Measurements from ENCODE around the gene MORF4L1. TPM values are rescaled to one million over a fixed set of nuclear protein-coding genes. Genes with fewer than 3 reads are reported as not detected.

Gene MORF4L1
- total RNA-seq, 2 donors from 2014 or later = 221 to 237 TPM

DNA sequence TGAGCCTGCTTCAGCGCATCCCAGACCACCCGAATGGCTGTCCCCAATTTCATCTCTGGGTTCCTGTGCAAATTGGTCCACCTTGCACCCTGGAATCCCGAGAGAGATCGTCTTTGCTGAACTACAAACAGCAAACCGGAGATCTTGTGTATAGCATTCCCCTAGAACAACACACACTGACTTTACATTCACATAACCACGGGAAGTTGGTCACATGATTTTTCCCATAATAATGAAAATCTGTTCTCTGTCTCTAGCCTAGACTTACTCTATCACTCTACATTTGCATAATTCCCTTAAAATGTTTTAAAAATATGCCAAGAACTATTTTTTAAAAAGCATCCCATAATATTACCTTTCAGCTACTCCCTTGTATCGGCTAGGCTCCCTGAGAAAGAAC lies 37.6 kb downstream of the MORF4L1 start:
- Histone ChIP-seq H3K9me3 (no peaks in the 10 kb centered on the region), H3K27ac (no peak overlapping the region), H3K27me3 (no peaks in the 10 kb centered on the region), H3K4me3 (no peak overlapping the region), H3K36me3 (peaks cover 9% of the 10 kb centered on the region), H3K9ac (ENCODE audit: low read depth in 2 of 2, low read length in 2 of 2) (no peak overlapping the region), H3K4me1 (no peaks in the 10 kb centered on the region)
- TF ChIP-seq, protein P1, sequence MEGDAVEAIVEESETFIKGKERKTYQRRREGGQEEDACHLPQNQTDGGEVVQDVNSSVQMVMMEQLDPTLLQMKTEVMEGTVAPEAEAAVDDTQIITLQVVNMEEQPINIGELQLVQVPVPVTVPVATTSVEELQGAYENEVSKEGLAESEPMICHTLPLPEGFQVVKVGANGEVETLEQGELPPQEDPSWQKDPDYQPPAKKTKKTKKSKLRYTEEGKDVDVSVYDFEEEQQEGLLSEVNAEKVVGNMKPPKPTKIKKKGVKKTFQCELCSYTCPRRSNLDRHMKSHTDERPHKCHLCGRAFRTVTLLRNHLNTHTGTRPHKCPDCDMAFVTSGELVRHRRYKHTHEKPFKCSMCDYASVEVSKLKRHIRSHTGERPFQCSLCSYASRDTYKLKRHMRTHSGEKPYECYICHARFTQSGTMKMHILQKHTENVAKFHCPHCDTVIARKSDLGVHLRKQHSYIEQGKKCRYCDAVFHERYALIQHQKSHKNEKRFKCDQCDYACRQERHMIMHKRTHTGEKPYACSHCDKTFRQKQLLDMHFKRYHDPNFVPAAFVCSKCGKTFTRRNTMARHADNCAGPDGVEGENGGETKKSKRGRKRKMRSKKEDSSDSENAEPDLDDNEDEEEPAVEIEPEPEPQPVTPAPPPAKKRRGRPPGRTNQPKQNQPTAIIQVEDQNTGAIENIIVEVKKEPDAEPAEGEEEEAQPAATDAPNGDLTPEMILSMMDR (IDR thresholded peaks at IDR 0.05) = no peak
- no peak for DNase-seq
- intact Hi-C loops (cut with DNase I) = loop anchor here (5.0 kb wide), 2 partner anchors 72 to 272 kb away; no protein-coding TSS in a partner anchor

DNA sequence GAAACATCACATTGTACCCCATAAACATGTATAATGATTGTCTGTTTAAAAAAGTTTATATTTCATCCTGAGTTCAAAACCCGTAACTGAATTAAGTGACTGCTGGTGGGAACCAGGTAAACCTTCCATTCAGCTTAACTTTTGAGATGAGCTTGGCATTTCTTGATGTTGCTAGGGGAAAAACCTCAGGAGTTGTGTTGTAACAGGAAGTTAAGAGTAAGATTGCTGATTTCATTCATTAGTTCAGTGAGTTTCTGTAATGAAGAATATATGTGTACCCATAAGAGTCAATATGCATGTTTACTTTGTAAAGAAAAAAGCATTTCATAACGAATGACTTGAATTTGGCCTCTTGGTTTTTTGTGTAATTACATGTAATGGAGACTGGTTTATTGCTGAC lies 39.6 kb downstream of the MORF4L1 start:
- TF ChIP-seq, protein P1 (IDR thresholded peaks at IDR 0.05) = no peak
- Histone ChIP-seq H3K27ac (no peak overlapping the region), H3K27me3 (no peaks in the 10 kb centered on the region), H3K9me3 (no peaks in the 10 kb centered on the region), H3K36me3 (peaks cover 9% of the 10 kb centered on the region), H3K9ac (ENCODE audit: low read depth in 2 of 2, low read length in 2 of 2) (no peak overlapping the region), H3K4me1 (no peaks in the 10 kb centered on the region), H3K4me3 (no peak overlapping the region)
- intact Hi-C loops (cut with DNase I) = loop anchor here (5.0 kb wide), 2 partner anchors 70 to 270 kb away; no protein-coding TSS in a partner anchor
- DNase-seq = no peak

DNA sequence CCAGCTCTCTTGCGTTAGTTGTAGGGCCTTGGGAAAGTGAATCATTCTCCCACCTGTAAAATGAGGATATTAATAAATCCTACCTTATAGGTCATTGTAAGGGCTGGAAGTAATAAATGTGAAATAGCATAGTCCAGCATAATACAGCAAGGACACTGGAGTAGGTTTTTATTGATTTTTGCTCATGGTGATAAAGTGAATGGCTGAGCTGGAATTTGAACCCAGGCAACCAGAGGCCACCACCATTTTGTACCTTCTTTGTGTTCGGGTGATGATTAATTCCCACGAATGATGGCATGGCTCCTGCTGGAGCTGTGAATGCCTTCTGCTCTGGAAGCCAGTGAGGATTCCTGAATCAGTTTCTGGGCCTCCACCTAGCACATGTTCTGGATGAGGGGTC lies 40.3 kb downstream of the MORF4L1 start:
- TF ChIP-seq, protein P1 (IDR thresholded peaks at IDR 0.05) = no peak
- Histone ChIP-seq H3K27ac (no peak overlapping the region), H3K27me3 (no peaks in the 10 kb centered on the region), H3K9ac (ENCODE audit: low read depth in 2 of 2, low read length in 2 of 2) (no peak overlapping the region), H3K4me3 (no peak overlapping the region), H3K4me1 (no peaks in the 10 kb centered on the region), H3K9me3 (no peaks in the 10 kb centered on the region), H3K36me3 (peaks cover 7% of the 10 kb centered on the region)
- intact Hi-C loops (cut with DNase I) = loop anchor here (5.0 kb wide), 2 partner anchors 69 to 269 kb away; no protein-coding TSS in a partner anchor
- no peak for DNase-seq

DNA sequence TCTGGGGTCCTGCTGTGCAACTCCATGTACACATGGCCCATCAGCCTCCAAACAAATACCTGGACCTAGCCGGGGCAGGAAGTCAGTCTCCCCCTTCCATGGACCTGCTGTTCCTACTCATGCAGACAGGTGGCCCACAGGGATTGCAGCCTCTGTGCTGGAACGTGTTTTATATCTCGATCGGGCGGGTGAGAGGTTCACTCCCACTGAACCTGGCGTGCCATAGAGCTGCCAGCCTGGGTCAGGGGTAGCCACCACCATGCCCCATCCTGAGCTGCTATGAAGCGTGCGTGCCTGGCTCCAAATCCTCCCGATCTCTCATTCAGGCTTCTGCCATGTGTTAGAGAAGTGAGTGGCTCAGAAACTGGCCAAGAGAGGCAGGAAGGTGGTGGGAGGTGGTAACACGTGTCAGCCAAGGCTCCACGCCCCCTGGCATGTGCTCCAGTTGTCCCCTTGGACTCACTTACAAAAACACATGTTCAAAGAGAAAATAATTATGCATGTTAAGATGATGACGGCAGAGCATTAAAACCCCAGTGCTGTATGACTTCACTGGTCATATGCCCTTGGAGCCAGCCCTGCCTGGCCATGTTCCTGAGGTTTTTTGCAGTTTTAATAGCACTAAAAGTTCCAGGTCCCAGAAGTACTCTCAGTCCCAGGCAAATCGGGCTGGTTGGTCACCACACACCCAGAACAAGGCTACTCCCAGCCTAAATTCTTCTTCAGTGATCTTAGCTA lies 41.5 kb downstream of the MORF4L1 start:
- H3K4me1 ChIP-seq = no peaks in the 10 kb centered on the region
- H3K9ac ChIP-seq (ENCODE audit: low read depth in 2 of 2, low read length in 2 of 2) = no peak overlapping the region
- no peak overlapping the region for H3K27ac ChIP-seq
- H3K9me3 ChIP-seq = no peaks in the 10 kb centered on the region
- no peak overlapping the region for H3K4me3 ChIP-seq
- H3K27me3 ChIP-seq = no peaks in the 10 kb centered on the region
- intact Hi-C loops (cut with DNase I) = loop anchor here (5.0 kb wide), 2 partner anchors 68 to 268 kb away; no protein-coding TSS in a partner anchor
- H3K36me3 ChIP-seq = no peaks in the 10 kb centered on the region
- no peak for DNase-seq
- TF ChIP-seq, protein P1 (IDR thresholded peaks at IDR 0.05) = no peak

DNA sequence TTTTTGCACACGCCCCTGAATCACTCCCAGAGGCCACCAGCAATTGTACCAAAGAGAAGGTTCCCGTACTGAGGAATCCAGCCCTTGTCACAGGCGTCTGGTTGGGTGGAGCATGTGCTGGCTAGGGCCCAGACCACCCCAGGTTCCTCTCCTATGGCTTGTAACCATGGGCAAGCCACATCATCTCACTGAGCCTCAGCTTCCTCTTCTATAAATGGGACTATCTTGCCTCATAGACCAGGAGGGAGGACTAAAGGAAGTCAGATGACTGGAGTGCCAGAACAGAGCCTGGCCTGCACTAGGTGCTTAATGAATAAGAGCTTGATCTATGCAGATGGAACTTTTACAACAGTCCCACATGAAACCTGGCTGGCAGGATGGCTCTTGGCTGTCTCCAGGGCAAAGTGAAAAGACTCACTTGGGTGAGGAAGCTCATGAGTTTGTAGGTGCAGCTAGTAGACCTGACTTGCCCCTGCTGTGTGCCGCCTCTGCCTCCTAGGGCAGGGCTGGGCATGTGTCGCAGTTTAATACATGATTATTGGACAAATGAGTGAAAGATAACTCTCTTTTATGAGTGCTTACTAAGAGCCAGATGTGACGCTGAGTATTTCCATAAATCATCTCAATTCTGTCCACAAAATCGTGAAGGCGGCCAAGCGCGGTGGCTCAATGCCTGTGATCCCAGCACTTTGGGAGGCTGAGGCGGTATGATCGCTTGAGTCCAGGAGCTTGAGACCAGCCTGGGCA lies 42.8 kb downstream of the MORF4L1 start:
- intact Hi-C loops (cut with DNase I) = no loop called here
- no peaks in the 10 kb centered on the region for H3K9me3 ChIP-seq
- H3K27ac ChIP-seq = no peak overlapping the region
- DNase-seq = no peak
- no peaks in the 10 kb centered on the region for H3K27me3 ChIP-seq
- no peaks in the 10 kb centered on the region for H3K4me1 ChIP-seq
- H3K4me3 ChIP-seq = no peak overlapping the region
- no peak overlapping the region for H3K9ac ChIP-seq (ENCODE audit: low read depth in 2 of 2, low read length in 2 of 2)
- TF ChIP-seq, protein P1 (IDR thresholded peaks at IDR 0.05) = no peak
- H3K36me3 ChIP-seq = no peaks in the 10 kb centered on the region

All from colonic mucosa (tissue), 4 donors.